SK-N-SH treated with all-trans-retinoic acid at 6 μM for 48 hours (cell line): ENCODE measurements around the gene CNTNAP2.

ENCODE experiments used
- ARNTL ChIP-seq: fragments of 450-650 bp; formaldehyde crosslinking; IDR thresholded peaks from 2 replicates; pipeline ENCODE4 v1.5.0; 2020; ENCODE audit warnings: low read depth, mild to moderate bottlenecking, moderate library complexity, borderline replicate concordance
- ISL1 ChIP-seq: fragments of 250-450 bp; sonication (Bioruptor Pico); IDR thresholded peaks from 2 replicates; pipeline ENCODE4 v2.1.2; 2022; ENCODE audit warnings: mild to moderate bottlenecking, moderate library complexity
- PPARA ChIP-seq: fragments of 250-450 bp; sonication (Bioruptor Pico); IDR thresholded peaks from 2 replicates; pipeline ENCODE4 v1.5.0; 2020; ENCODE audit warnings: mild to moderate bottlenecking, borderline replicate concordance
- SNAI2 ChIP-seq: fragments of 250-450 bp; sonication (Bioruptor Pico); IDR thresholded peaks from 2 replicates; pipeline ENCODE4 v1.5.0; 2020; ENCODE audit warnings: mild to moderate bottlenecking, moderate library complexity
- TOX ChIP-seq: fragments of 250-450 bp; sonication (Bioruptor Pico); IDR thresholded peaks from 2 replicates; pipeline ENCODE4 v1.8.0; 2021; ENCODE audit warnings: mild to moderate bottlenecking, moderate library complexity, borderline replicate concordance
- ZFP30 ChIP-seq: fragments of 450-650 bp; formaldehyde crosslinking; IDR thresholded peaks from 2 replicates; pipeline ENCODE4 v1.5.0; 2022; ENCODE audit warnings: mild to moderate bottlenecking, moderate library complexity
- ZNF70 ChIP-seq: fragments of 450-650 bp; formaldehyde crosslinking; IDR thresholded peaks from 2 replicates; pipeline ENCODE4 v1.5.0; 2020; ENCODE audit warnings: mild to moderate bottlenecking, moderate library complexity
- ZNF8 ChIP-seq: fragments of 450-650 bp; formaldehyde crosslinking; IDR thresholded peaks from 2 replicates; pipeline ENCODE4 v1.5.0; 2020; ENCODE audit warnings: mild to moderate bottlenecking, moderate library complexity
- TF ChIP-seq, protein P1 (sequence below): fragments of 250-450 bp; sonication (Bioruptor Pico); IDR thresholded peaks from 2 replicates; pipeline ENCODE4 v1.8.0; 2020; ENCODE audit warnings: mild to moderate bottlenecking, moderate library complexity, borderline replicate concordance
- TF ChIP-seq, protein P2 (sequence below): fragments of 250-450 bp; sonication (Bioruptor Pico); IDR thresholded peaks from 2 replicates; pipeline ENCODE4 v1.5.1; 2020; ENCODE audit warnings: low read depth, mild to moderate bottlenecking, moderate library complexity

DNA sequence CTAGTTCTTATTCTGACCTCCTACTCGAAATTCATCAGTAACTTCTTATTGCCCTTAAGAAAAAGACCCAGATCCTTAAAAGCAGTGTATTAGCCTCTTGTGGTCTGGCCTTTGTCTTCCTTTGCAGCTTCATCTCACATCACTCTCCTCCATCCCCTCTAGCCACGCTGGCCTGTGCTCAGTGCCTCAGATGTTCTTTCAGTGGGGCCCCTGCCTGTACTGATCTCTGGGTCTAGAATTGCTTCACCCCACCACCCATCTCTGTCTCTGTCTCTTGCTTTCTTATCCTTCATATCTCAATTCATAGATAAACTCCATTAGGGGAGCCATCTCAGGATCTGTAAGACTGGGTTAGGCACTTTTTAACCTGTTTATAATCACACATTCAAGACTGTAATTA lies 1295.5 kb downstream of the CNTNAP2 start:
- no peak for TF ChIP-seq ZFP30 (CRISPR knock-in tag)
- no peak for TF ChIP-seq ISL1
- TF ChIP-seq, protein P1, sequence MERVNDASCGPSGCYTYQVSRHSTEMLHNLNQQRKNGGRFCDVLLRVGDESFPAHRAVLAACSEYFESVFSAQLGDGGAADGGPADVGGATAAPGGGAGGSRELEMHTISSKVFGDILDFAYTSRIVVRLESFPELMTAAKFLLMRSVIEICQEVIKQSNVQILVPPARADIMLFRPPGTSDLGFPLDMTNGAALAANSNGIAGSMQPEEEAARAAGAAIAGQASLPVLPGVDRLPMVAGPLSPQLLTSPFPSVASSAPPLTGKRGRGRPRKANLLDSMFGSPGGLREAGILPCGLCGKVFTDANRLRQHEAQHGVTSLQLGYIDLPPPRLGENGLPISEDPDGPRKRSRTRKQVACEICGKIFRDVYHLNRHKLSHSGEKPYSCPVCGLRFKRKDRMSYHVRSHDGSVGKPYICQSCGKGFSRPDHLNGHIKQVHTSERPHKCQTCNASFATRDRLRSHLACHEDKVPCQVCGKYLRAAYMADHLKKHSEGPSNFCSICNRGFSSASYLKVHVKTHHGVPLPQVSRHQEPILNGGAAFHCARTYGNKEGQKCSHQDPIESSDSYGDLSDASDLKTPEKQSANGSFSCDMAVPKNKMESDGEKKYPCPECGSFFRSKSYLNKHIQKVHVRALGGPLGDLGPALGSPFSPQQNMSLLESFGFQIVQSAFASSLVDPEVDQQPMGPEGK (CRISPR knock-in tag): no peak
- TF ChIP-seq SNAI2 (CRISPR knock-in tag): no peak
- TF ChIP-seq, protein P2, sequence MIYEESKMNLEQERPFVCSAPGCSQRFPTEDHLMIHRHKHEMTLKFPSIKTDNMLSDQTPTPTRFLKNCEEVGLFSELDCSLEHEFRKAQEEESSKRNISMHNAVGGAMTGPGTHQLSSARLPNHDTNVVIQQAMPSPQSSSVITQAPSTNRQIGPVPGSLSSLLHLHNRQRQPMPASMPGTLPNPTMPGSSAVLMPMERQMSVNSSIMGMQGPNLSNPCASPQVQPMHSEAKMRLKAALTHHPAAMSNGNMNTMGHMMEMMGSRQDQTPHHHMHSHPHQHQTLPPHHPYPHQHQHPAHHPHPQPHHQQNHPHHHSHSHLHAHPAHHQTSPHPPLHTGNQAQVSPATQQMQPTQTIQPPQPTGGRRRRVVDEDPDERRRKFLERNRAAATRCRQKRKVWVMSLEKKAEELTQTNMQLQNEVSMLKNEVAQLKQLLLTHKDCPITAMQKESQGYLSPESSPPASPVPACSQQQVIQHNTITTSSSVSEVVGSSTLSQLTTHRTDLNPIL (CRISPR knock-in tag): no peak
- TF ChIP-seq PPARA: no peak
- TF ChIP-seq TOX: no peak
- no peak for TF ChIP-seq ARNTL (CRISPR knock-in tag)
- TF ChIP-seq ZNF70 (CRISPR knock-in tag): no peak
- no peak for TF ChIP-seq ZNF8
